ENCODE measurements around the gene CPM.

GRCh38 chr12:68842784-68843567, 90.0 kb downstream of the CPM start:
- TF ChIP-seq CTCF (conservative IDR thresholded peaks at IDR 0.05) (no peak), ZFX (IDR thresholded peaks at IDR 0.05) (no peak)
